C4-2B (cell line): ENCODE results near the gene ASGR1.

Source experiments
- H3K27ac ChIP-seq: fragments of 450-650 bp; 2 replicates; pipeline ENCODE4 v1.5.1; 2017
- ZFX ChIP-seq: fragments of 450-650 bp; IDR thresholded peaks from 2 replicates; pipeline ENCODE4 v1.6.1; 2017
- TF ChIP-seq, protein P1 (sequence below): fragments of 450-650 bp; conservative IDR thresholded peaks from 2 replicates; pipeline ENCODE4 v1.5.1; 2017; ENCODE audit warnings: mild to moderate bottlenecking

Gene ASGR1

DNA sequence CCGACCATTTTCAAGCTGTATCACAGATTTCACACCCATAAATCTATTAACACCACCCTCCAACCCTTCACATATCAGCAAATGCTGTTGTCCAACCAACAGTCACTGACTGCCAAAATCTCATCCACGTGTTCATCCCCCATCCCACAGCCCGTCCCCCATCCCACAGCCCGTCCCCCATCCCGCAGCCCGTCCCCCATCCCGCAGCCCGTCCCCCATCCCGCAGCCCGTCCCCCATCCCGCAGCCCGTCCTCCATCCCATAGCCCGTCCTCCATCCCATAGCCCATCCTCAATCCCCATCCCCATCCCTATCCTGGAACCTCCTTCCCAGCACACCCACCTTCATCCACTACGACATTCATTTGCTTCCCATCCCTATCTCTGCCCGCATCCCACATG lies 26.4 kb upstream of the ASGR1 start:
- TF ChIP-seq, protein P1, sequence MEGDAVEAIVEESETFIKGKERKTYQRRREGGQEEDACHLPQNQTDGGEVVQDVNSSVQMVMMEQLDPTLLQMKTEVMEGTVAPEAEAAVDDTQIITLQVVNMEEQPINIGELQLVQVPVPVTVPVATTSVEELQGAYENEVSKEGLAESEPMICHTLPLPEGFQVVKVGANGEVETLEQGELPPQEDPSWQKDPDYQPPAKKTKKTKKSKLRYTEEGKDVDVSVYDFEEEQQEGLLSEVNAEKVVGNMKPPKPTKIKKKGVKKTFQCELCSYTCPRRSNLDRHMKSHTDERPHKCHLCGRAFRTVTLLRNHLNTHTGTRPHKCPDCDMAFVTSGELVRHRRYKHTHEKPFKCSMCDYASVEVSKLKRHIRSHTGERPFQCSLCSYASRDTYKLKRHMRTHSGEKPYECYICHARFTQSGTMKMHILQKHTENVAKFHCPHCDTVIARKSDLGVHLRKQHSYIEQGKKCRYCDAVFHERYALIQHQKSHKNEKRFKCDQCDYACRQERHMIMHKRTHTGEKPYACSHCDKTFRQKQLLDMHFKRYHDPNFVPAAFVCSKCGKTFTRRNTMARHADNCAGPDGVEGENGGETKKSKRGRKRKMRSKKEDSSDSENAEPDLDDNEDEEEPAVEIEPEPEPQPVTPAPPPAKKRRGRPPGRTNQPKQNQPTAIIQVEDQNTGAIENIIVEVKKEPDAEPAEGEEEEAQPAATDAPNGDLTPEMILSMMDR, result no peak
- no peak for TF ChIP-seq ZFX
- no peak overlapping the region for H3K27ac ChIP-seq

DNA sequence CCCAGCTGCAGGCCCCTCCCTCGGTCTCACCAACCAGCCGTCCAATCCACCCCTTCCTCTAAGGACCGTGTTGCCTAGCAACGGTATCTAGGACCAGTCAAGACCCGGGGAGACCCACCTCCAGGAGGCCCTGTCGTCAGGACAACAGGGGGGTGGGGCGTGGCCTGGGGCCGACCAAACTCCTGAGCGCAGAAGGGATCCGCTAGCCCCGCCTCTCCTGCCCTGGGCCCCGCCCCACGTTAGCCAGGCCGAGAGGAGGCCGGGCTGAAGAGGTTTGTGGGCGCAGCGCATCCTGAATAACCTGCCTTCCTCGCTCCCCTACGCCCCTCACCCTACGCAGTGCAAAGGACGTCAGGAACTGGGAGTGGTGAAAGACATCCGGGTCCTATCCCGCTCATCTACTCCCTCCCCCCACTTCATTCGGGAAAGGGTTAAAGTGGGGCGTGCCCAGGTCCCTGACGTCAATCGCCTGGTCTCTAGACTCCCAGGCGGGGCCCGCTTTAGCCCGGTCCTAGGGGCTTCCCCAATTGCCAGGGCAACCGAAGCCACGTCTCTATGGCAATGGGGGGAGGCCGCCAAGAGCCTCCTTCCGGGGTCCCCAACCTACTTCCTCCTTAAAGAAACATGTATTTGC lies 25.8 kb upstream of the ASGR1 start:
- H3K27ac ChIP-seq, result no peak overlapping the region
- TF ChIP-seq ZFX, result no peak
- TF ChIP-seq, protein P1, result no peak

DNA sequence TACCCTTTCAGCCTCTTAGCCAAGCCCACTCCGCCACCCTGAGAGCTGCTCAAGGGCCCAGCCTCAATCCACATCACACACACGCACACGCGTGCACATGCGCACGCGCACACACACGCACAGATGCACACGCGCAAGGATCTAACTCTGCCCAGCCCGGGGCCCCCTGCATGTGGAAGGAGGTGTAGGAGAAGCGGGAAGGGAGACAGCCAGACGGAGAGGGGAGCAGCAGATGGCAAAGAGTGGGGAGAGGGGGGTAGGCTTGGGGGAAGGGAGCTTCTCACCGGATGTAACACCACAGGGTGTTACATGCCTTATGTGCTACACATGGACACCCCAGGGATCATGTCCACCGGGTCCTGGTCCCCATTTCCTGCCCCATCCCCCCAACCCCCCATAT lies 25.2 kb upstream of the ASGR1 start:
- no peak overlapping the region for H3K27ac ChIP-seq
- TF ChIP-seq, protein P1, result no peak
- TF ChIP-seq ZFX, result no peak

DNA sequence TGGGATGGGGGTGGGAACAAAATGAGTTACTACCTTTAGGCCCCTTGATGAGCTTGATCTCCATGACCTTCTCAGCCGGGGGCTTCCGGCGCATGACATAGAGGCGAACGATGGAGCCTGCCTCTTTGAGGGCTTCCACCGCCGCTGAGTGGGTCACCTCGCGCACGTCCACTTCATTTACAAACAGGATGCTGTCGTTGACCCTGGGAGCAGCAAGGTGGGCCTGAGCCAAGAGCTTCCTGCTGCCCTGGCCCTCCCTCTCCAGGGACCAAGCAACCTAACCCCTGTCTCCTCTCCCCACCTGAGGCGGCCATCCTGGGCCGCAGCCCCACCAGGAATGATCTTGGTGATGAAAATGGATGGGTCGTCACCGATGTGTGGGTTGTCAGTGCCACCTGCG lies 24.2 kb upstream of the ASGR1 start:
- TF ChIP-seq ZFX, result no peak
- TF ChIP-seq, protein P1, result no peak
- no peak overlapping the region for H3K27ac ChIP-seq

DNA sequence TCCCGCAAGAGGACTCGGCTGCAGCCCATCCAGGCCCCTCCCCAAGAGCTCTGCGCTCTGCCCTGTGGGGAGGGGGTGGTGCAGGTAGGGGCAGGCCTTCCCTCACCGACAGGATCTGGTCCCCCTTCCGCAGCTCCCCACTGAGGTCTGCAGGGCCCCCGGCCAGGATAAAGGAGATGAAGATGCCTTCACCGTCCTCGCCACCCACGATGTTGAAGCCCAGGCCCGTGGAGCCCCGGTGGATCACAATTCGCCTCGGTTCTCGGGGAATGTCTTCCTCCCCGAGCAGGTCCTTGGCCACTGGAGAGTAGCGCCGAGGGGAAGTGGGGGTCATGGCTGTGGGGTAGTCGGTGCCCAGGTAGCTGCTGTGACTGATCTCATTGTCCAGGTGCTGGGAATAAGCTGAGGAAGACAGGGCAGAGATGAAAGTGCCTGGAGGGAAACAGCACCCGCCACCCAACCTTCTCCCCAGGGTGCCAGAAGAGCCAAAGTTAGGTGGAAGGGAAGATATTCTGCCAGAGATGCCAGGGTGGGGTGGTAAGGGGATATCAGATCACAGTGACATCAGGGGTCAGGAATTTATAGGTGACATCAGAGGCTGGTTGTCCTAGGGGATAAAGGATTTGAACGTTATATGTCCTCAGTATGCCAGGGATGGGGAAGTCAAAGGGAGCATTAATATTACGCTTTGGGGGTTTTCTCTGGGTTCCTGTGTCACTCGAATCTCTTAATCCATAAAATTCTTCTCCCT lies 17.7 kb upstream of the ASGR1 start:
- TF ChIP-seq, protein P1, result no peak
- no peak for TF ChIP-seq ZFX
- H3K27ac ChIP-seq, result no peak overlapping the region

DNA sequence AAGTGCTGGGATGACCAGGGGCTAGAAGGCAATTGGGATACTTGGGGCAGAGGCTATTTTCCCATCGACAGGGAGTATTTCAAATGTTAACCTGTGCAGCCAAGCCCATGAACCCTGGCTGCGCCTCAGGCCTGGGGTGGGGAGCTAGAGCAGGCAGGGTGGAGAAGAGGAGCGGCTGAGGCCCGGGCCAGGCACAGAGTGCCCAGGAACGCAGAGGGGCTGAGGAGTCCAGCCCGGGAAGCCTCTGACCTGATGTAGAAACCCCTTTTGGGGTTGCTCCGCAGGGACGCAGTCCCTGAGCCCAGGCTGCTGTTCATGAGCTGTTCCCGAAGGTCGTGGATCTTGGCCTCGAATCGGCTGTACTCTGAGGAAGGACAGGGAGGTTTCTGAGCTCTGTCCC lies 16.8 kb upstream of the ASGR1 start:
- TF ChIP-seq, protein P1, result no peak
- no peak for TF ChIP-seq ZFX

DNA sequence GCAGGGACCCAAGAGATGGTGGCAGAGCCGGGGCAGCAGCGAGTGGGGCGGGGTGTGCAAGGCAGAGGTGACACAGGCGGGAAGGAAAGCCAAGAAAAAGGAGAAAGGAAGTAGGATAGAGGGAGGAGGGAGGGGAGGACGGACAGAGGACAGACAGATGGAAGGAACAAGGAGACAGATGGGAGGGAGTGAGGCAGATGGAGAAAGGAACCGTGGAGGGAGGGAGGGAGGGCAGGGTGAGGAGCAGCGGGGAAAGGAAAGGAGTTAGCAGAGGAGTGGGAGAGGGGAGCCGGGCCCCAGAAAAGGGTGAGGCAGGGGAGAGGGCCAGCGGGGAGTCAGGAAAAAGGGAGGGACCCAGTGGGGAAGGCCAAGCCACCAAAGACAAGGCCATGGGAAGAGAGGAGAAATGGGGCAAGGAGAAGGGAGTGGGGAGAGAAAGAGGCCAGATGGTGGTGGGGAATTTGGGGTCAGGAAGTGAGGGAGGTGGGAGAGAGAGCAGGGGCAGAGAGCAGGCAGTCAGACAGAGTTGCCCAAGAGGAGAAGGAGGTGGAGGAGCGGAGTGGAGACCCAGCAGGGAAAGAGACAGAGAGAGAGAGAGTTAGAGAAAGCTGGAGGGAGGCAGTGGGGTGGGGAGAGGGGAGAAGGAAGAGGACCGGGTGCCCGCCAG lies 13.2 kb upstream of the ASGR1 start:
- no peak overlapping the region for H3K27ac ChIP-seq
- TF ChIP-seq ZFX, result no peak
- TF ChIP-seq, protein P1, result no peak

More for the DNA sequence above, 16.8 kb upstream of the ASGR1 start:
- no peak overlapping the region for H3K27ac ChIP-seq
